Retinal pigment epithelial cell (primary cell): ENCODE data around the gene ABCB8.

Experiments used
- DNase-seq: peaks from one replicate; pipeline ENCODE4 v3.0.0-alpha.2; 2010; ENCODE audit warnings: low read depth
- H3K4me3 ChIP-seq: 2 replicates; pipeline ENCODE4 v1.5.1; 2011; ENCODE audit warnings: mild to moderate bottlenecking, low read length, control low read depth, moderate library complexity
- CTCF ChIP-seq: conservative IDR thresholded peaks from 2 replicates; pipeline ENCODE4 v1.5.1; 2011; ENCODE audit warnings: low read depth, low read length, control low read depth, inconsistent platforms

Gene ABCB8

GRCh38 chr7:151028131-151028947, at the start of gene ABCB8:
TSS of gene ABCB8 (plus strand) at chr7:151028450. CDS start at chr7:151028516, 66 bp downstream.
- peak; percentile 98 for DNase-seq
- H3K4me3 ChIP-seq: peak within 1 kb of the TSS; percentile 83
- TF ChIP-seq CTCF: peak; percentile 37

- TF ChIP-seq CTCF: no peak
- DNase-seq: no peak
Measured at GRCh38 chr7:150979713-150980390, 48.4 kb upstream of the ABCB8 start.

GRCh38 chr7:150980663-150981062, 47.6 kb upstream of the ABCB8 start:
- DNase-seq: no peak
- no peak overlapping the region for H3K4me3 ChIP-seq
- TF ChIP-seq CTCF: peak; percentile 27

More at GRCh38 chr7:150979713-150980390, 48.4 kb upstream of the ABCB8 start:
- H3K4me3 ChIP-seq: no peak overlapping the region

GRCh38 chr7:150981644-150982043, 46.6 kb upstream of the ABCB8 start:
- DNase-seq: no peak
- no peak for TF ChIP-seq CTCF
- H3K4me3 ChIP-seq: no peak overlapping the region

- no peak overlapping the region for H3K4me3 ChIP-seq
- no peak for TF ChIP-seq CTCF
- DNase-seq: no peak
Measured at GRCh38 chr7:150982351-150982750, 45.9 kb upstream of the ABCB8 start.

GRCh38 chr7:150983893-150984368, 44.3 kb upstream of the ABCB8 start:
- DNase-seq: no peak
- no peak overlapping the region for H3K4me3 ChIP-seq
- no peak for TF ChIP-seq CTCF

- DNase-seq: no peak
- TF ChIP-seq CTCF: peak; percentile 86
- H3K4me3 ChIP-seq: no peak overlapping the region
Measured at GRCh38 chr7:150986099-150986512, 42.1 kb upstream of the ABCB8 start.
